Measurements from ENCODE around the gene CAMK2N1.

- TF ChIP-seq, protein P1, sequence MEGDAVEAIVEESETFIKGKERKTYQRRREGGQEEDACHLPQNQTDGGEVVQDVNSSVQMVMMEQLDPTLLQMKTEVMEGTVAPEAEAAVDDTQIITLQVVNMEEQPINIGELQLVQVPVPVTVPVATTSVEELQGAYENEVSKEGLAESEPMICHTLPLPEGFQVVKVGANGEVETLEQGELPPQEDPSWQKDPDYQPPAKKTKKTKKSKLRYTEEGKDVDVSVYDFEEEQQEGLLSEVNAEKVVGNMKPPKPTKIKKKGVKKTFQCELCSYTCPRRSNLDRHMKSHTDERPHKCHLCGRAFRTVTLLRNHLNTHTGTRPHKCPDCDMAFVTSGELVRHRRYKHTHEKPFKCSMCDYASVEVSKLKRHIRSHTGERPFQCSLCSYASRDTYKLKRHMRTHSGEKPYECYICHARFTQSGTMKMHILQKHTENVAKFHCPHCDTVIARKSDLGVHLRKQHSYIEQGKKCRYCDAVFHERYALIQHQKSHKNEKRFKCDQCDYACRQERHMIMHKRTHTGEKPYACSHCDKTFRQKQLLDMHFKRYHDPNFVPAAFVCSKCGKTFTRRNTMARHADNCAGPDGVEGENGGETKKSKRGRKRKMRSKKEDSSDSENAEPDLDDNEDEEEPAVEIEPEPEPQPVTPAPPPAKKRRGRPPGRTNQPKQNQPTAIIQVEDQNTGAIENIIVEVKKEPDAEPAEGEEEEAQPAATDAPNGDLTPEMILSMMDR (IDR thresholded peaks at IDR 0.05), result no peak
- TF ChIP-seq POLR2A (IDR thresholded peaks at IDR 0.05), result no peak
- no peak for TF ChIP-seq EP300 (IDR thresholded peaks at IDR 0.05; ENCODE audit: low read depth)
- TF ChIP-seq POLR2AphosphoS5 (IDR thresholded peaks at IDR 0.05), result no peak
These were observed 40.1 kb downstream of the CAMK2N1 start for GRCh38 chr1:20445956-20446355.

All from transverse colon (tissue), 4 donors.